ENCODE measurements around the gene MDP1. TPM values are rescaled to one million over a fixed set of nuclear protein-coding genes. Genes with fewer than 3 reads are reported as not detected.

Gene MDP1
- total and polyA plus RNA-seq, 10 of the 15 experiments (the other 5 are each of a cell fraction or from before 2014, with no cell fraction given): 10.4 to 45.8 (median 23.5) TPM

- no peak for TF ChIP-seq ATF3 (IDR thresholded peaks at IDR 0.05; ENCODE audit: borderline replicate concordance, extremely low read depth, low read depth, low read length)
- no peak for TF ChIP-seq BCL11A (IDR thresholded peaks at IDR 0.05; ENCODE audit: low read depth, low read length)
- no peak for TF ChIP-seq IRF3 (IDR thresholded peaks at IDR 0.05)
- no peak for TF ChIP-seq KDM1A (IDR thresholded peaks at IDR 0.05; ENCODE audit: borderline replicate concordance)
- no peak for TF ChIP-seq NR2F1 (conservative IDR thresholded peaks at IDR 0.05)
- TF ChIP-seq ZNF384 (IDR thresholded peaks at IDR 0.05; ENCODE audit: borderline replicate concordance, low read depth, low read length): no peak
- TF ChIP-seq ZNF687 (IDR thresholded peaks at IDR 0.05): no peak
- TF ChIP-seq JUND (IDR thresholded peaks at IDR 0.05; ENCODE audit: low read depth, low read length): no peak
Measured at GRCh38 chr14:24179961-24180796, 35.7 kb downstream of the MDP1 start (continued).

Measured in GM12878 (cell line).